GM21529 (cell line): ENCODE measurements around the gene DEFB121.
"Not testable (repeated sequence)": the region's sequence is repeated elsewhere in the genome, so short reads cannot be mapped to it uniquely, and the experiment has no call there.

Source experiments
- ATAC-seq: cut with Tn5 transposase; IDR thresholded peaks from one replicate; pipeline ENCODE4 v1.9.1; 2021; ENCODE audit not compliant: unreplicated experiment

Gene DEFB121

DNA sequence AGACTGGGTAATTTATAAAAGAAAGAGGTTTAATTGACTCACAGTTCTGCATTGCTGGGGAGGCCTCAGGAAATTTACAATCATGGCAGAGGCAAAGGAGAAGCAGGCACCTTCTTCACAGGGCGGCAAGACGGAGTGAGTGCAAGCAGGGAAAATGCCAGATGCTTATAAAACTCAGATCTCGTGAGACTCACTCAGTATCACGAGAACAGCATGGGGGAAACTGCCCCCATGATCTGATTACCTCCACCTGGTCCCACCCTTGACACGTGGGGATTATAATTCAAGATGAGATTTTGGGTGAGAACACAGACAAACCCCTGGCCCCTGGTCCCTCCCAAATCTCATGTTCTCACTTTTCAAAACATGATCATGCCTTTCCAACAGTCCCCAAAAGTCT lies 41.7 kb downstream of the DEFB121 start:
- not testable (repeated sequence) for ATAC-seq

DNA sequence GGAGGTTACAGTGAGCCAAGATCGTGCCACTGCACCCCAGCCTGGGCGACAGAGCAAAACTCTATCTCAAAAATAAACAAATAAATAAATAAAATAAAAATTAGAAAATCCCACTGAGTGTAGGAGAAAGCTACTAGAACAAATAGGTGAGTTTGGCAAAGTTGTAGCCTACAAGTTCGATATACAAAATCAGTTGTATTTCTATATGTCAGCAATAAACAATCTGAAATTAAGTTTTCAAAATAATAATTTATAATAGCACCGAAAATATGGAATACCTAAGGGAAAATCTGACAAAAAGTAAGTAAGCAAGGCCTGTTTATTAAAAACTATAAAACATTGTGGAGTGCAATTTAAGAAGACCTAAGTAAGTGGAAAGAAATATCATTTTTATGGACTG lies 42.7 kb downstream of the DEFB121 start:
- ATAC-seq: no peak

GRCh38 chr20:31355981-31356380 lies 50.0 kb downstream of the DEFB121 start:
- ATAC-seq: no peak
